GM19239 (cell line): ENCODE data around the gene PCGF6.
"Not testable (repeated sequence)": the region's sequence is repeated elsewhere in the genome, so short reads cannot be mapped to it uniquely, and the experiment has no call there.

Experiments
- DNase-seq: peaks from one replicate; pipeline ENCODE4 v3.0.0; 2011; ENCODE audit warnings: low spot score; ENCODE audit not compliant: insufficient read length
- FAIRE-seq: peaks from 2 replicates; lab custom pipeline; 2011; peaks lifted over from hg19 to GRCh38; lab: Jason Lieb, UNC

PCGF6 gene

GRCh38 chr10:103350517-103351260 is at the start of gene PCGF6:
PCGF6 (minus strand) TSS chr10:103351140; CDS start chr10:103351066, 74 bp downstream.
- DNase-seq (peak; percentile 90), FAIRE-seq (peak; percentile 75)

- FAIRE-seq (no peak), DNase-seq (no peak)
These were observed 46.4 kb upstream of the PCGF6 start for GRCh38 chr10:103397191-103397825.

GRCh38 chr10:103396789-103397087 is 45.8 kb upstream of the PCGF6 start:
- DNase-seq (no peak), FAIRE-seq (peak; percentile 8)

- peak; percentile 98 for FAIRE-seq
- DNase-seq: peak; percentile 83
These were observed 45.3 kb upstream of the PCGF6 start, which contains the start of the genes ATP5MK and PDCD11 for GRCh38 chr10:103396067-103396788. ATP5MK (minus strand) TSS chr10:103396475; CDS start chr10:103392457, 4,018 bp downstream. PDCD11 (plus strand) TSS chr10:103396626; CDS start chr10:103398427, 1,801 bp downstream.

- DNase-seq (no peak), FAIRE-seq (no peak)
These were observed 44.8 kb upstream of the PCGF6 start for GRCh38 chr10:103395754-103396066.

- DNase-seq (no peak), FAIRE-seq (no peak)
These were observed 43.2 kb upstream of the PCGF6 start for GRCh38 chr10:103394180-103394579.

- DNase-seq (no peak), FAIRE-seq (no peak)
These were observed 31.8 kb upstream of the PCGF6 start for GRCh38 chr10:103382769-103383168.

- FAIRE-seq: no peak
- DNase-seq: no peak
These were observed 23.3 kb upstream of the PCGF6 start for GRCh38 chr10:103374263-103374662.

GRCh38 chr10:103373544-103373943 is 22.6 kb upstream of the PCGF6 start:
- DNase-seq (no peak), FAIRE-seq (no peak)

- FAIRE-seq (peak; percentile 98), DNase-seq (peak; percentile 67)
These were observed 17.0 kb upstream of the PCGF6 start, which contains the start of gene TAF5 for GRCh38 chr10:103367782-103368518. TAF5 (plus strand) TSS chr10:103367976; CDS start chr10:103367990, 14 bp downstream.

GRCh38 chr10:103367379-103367781 is 16.4 kb upstream of the PCGF6 start:
- DNase-seq: no peak

GRCh38 chr10:103360791-103361190 is 9.9 kb upstream of the PCGF6 start:
- not testable (repeated sequence) for DNase-seq, FAIRE-seq

More at GRCh38 chr10:103367379-103367781, 16.4 kb upstream of the PCGF6 start:
- FAIRE-seq: no peak

GRCh38 chr10:103359493-103359892 is 8.6 kb upstream of the PCGF6 start:
- FAIRE-seq, DNase-seq: not testable (repeated sequence)

- FAIRE-seq (no peak), DNase-seq (no peak)
These were observed 5.1 kb upstream of the PCGF6 start for GRCh38 chr10:103355906-103356599.

GRCh38 chr10:103354567-103354966 is 3.6 kb upstream of the PCGF6 start:
- DNase-seq, FAIRE-seq: not testable (repeated sequence)

GRCh38 chr10:103353281-103353680 is 2.3 kb upstream of the PCGF6 start:
- FAIRE-seq (no peak), DNase-seq (no peak)

GRCh38 chr10:103350175-103350516 is 794 bp downstream of the PCGF6 start:
- FAIRE-seq: no peak
- DNase-seq: no peak

GRCh38 chr10:103336370-103336769 is 14.6 kb downstream of the PCGF6 start:
- FAIRE-seq (no peak), DNase-seq (no peak)

GRCh38 chr10:103334567-103334966 is 16.4 kb downstream of the PCGF6 start:
- DNase-seq (no peak), FAIRE-seq (no peak)
